A673 (cell line): ENCODE data around the gene YEATS4. TPM values are rescaled to one million over a fixed set of nuclear protein-coding genes. Genes with fewer than 3 reads are reported as not detected.

Source experiments
- BruUV-seq: library from RNA; stranded (reverse); fragments of 400-500 nt; replicated peaks from 2 replicates; lab custom pipeline; 2021; lab: Mats Ljungman, UMichigan
- CTCF ChIA-PET: fragments of 300-600 bp; sonication (Branson Sonifier 250); formaldehyde crosslinking; loops from one replicate; lab custom pipeline; 2022; ENCODE audit warnings: antibody characterized with exemption; lab: Charles Lee
- POLR2A ChIA-PET: fragments of 300-600 bp; sonication (Branson Sonifier 250); formaldehyde crosslinking; loops from one replicate; lab custom pipeline; 2022; ENCODE audit warnings: antibody characterized with exemption; ENCODE audit not compliant: low non-redundant PET; lab: Charles Lee
- DNase-seq: peaks from one replicate; pipeline ENCODE4 v3.0.0-alpha.2; 2015; ENCODE audit warnings: low spot score
- H3K27ac ChIP-seq: fragments of 200-600 bp; sonication (generic); 2 replicates; pipeline ENCODE4 v1.5.1; 2016; ENCODE audit warnings: mixed run types, low read depth, mild to moderate bottlenecking, mixed read lengths, antibody characterized with exemption, low read length; ENCODE audit not compliant: poor library complexity, severe bottlenecking
- H3K27me3 ChIP-seq: fragments of 200-600 bp; sonication (generic); replicated peaks from 2 replicates; pipeline ENCODE4 v1.6.1; 2017; ENCODE audit warnings: mixed run types, low read depth, mild to moderate bottlenecking, mixed read lengths, antibody characterized with exemption, low read length; ENCODE audit not compliant: insufficient read depth, poor library complexity
- H3K36me3 ChIP-seq: fragments of 200-600 bp; sonication (generic); 2 replicates; pipeline ENCODE4 v1.6.1; 2016; ENCODE audit warnings: mixed run types, mild to moderate bottlenecking, mixed read lengths, antibody characterized with exemption, low read length; ENCODE audit not compliant: insufficient read depth, poor library complexity, severe bottlenecking
- H3K4me1 ChIP-seq: fragments of 200-600 bp; sonication (generic); 2 replicates; pipeline ENCODE4 v1.6.1; 2017; ENCODE audit warnings: mixed run types, mild to moderate bottlenecking, mixed read lengths, antibody characterized with exemption, low read length; ENCODE audit not compliant: insufficient read depth, poor library complexity, severe bottlenecking
- H3K4me3 ChIP-seq: fragments of 200-600 bp; sonication (generic); 2 replicates; pipeline ENCODE4 v1.5.1; 2016; ENCODE audit warnings: low read depth, mixed run types, mild to moderate bottlenecking, mixed read lengths, low read length; ENCODE audit not compliant: poor library complexity, severe bottlenecking
- H3K9me3 ChIP-seq: fragments of 200-600 bp; sonication (generic); 2 replicates; pipeline ENCODE4 v1.6.1; 2016; ENCODE audit warnings: mixed run types, low read depth, mild to moderate bottlenecking, mixed read lengths, antibody characterized with exemption, low read length; ENCODE audit not compliant: poor library complexity, severe bottlenecking
- CTCF ChIP-seq: fragments of 300-800, 200-600 bp; sonication (generic); conservative IDR thresholded peaks from 2 replicates; pipeline ENCODE4 v1.5.1; 2017; ENCODE audit warnings: low read depth, mild to moderate bottlenecking, antibody characterized with exemption, low read length, moderate library complexity, mixed read lengths
- EZH2 ChIP-seq: fragments of 200-600 bp; sonication (generic); IDR thresholded peaks from 2 replicates; pipeline ENCODE4 v1.6.1; 2017; ENCODE audit warnings: borderline replicate concordance, low read depth, mild to moderate bottlenecking, mixed read lengths, antibody characterized with exemption, low read length; ENCODE audit not compliant: poor library complexity, severe bottlenecking
- intact Hi-C: fragments of 100-400 bp; cut with micrococcal nuclease; formaldehyde crosslinking; loops from one replicate; pipeline ENCODE4 v1.10.0; 2022; ENCODE audit not compliant: unreplicated experiment
- total RNA-seq: library from RNA; stranded (reverse); gene quantifications from 2 replicates; pipeline ENCODE4 v1.2.3, GENCODE V29; 2021

Gene YEATS4
- total RNA-seq, 1 experiment from 2014 or later, result 43.7 TPM

GRCh38 chr12:69437073-69437472 is 77.5 kb downstream of the YEATS4 start:
- CTCF ChIA-PET, result no interaction called here

GRCh38 chr12:69438539-69438938 is 79.0 kb downstream of the YEATS4 start:
- CTCF ChIA-PET, result no interaction called here
- Histone ChIP-seq H3K27ac (no peak overlapping the region), H3K4me1 (no peaks in the 10 kb centered on the region), H3K36me3 (no peaks in the 10 kb centered on the region), H3K9me3 (no peaks in the 10 kb centered on the region), H3K4me3 (no peak overlapping the region), H3K27me3 (no peaks in the 10 kb centered on the region)
- DNase-seq, result no peak
- no TSS peak for BruUV-seq
- intact Hi-C loops, result no loop called here
- TF ChIP-seq CTCF (no peak), EZH2 (no peak)
- POLR2A ChIA-PET, result no interaction called here

More at GRCh38 chr12:69437073-69437472, 77.5 kb downstream of the YEATS4 start:
- H3K36me3 ChIP-seq, result no peaks in the 10 kb centered on the region
- H3K27me3 ChIP-seq, result no peaks in the 10 kb centered on the region
- H3K4me1 ChIP-seq, result no peaks in the 10 kb centered on the region
- no peaks in the 10 kb centered on the region for H3K9me3 ChIP-seq
- H3K4me3 ChIP-seq, result no peak overlapping the region
- POLR2A ChIA-PET, result no interaction called here
- no peak for DNase-seq
- intact Hi-C loops, result no loop called here
- H3K27ac ChIP-seq, result no peak overlapping the region
- TF ChIP-seq EZH2 (no peak), CTCF (no peak)
- no TSS peak for BruUV-seq

GRCh38 chr12:69440016-69440415 is 80.5 kb downstream of the YEATS4 start:
- Histone ChIP-seq H3K4me3 (no peak overlapping the region), H3K36me3 (no peaks in the 10 kb centered on the region), H3K27me3 (no peaks in the 10 kb centered on the region), H3K4me1 (no peaks in the 10 kb centered on the region), H3K9me3 (no peaks in the 10 kb centered on the region), H3K27ac (no peak overlapping the region)
- ChIA-PET POLR2A (no interaction called here), CTCF (no interaction called here)
- TF ChIP-seq CTCF (no peak), EZH2 (no peak)
- BruUV-seq, result no TSS peak
- no peak for DNase-seq
- intact Hi-C loops, result no loop called here

Other genes starting within 250 kb of the YEATS4 start
- gene CPSF6, start 120.2 kb upstream of the YEATS4 start, total RNA-seq, result 166 and 167 TPM in 2 replicates
- gene LYZ, start 11.4 kb upstream of the YEATS4 start, total RNA-seq, result 0.32 TPM in 1 of 2 replicates, not detected in the other
- gene FRS2, start 110.6 kb downstream of the YEATS4 start, total RNA-seq, result 34.2 and 34.5 TPM in 2 replicates
- 519 and 566 TPM in 2 replicates for gene CCT2, start 225.7 kb downstream of the YEATS4 start, total RNA-seq